ENCODE results near the gene ERCC1. TPM values are rescaled to one million over a fixed set of nuclear protein-coding genes. Genes with fewer than 3 reads are reported as not detected.
A peak's percentile ranks its signal among the peaks of the same experiment; 100 is the strongest.

Gene ERCC1
- total RNA-seq, 1 experiment from 2014 or later = 103 TPM

DNA sequence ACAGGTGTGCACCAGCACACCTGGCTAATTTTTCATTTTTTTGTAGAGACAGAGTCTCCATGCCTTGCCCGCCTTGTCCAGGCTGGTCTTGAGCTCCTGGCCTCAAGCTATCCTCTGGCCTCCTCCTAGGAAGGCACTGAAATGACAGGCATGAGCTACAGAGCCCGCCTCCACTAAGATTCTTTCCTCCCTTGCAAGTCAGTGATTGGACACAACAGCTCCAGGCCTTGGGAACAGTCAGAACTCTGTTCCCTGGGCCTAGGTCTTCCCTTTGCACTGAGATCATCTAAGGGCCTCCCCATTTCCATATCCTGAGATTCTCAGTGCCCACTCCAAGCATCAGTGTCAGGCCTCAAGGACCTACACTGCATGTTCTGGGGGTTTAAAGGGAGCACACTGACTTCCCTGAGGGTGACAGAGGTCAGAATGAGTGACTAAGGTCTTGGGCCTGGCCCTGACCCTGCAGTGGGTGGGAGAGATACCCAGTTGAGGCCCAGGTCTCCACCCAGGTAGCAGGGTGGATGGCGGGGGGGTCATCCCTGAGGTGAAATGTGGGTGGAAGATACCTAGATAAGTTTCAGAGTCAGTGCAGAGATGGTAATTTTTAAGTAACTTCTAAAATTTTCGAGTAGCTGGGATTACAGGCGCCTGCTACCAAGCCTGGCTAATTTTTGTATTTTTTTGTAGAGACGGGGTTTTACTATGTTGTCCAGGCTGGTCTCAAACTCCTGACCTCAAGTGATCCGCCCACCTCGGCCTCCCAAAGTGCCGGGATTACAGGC, 17.3 kb upstream of the ERCC1 start:
- CTCF ChIA-PET = interaction anchor here (0.6 to 6.9 kb wide), 8 partner anchors 10 to 118 kb away, joined by 3 to 189 read pairs (median 4); partner anchors contain the start of gene FOSB
- BruUV-seq (replicated peaks) = no TSS peak
- Histone ChIP-seq H3K27ac (ENCODE audit: low read depth, low read length) (peak overlapping the region; percentile 81), H3K9me2 (ENCODE audit: insufficient read depth) (no peaks in the 10 kb centered on the region), H3K4me2 (ENCODE audit: low read length) (peak overlapping the region; percentile 86), H3K9me3 (ENCODE audit: control insufficient read depth in 1 of 2, insufficient read depth in 1 of 2, low read depth in 1 of 2, low read length in 2 of 2) (no peaks in the 10 kb centered on the region), H3K9ac (ENCODE audit: low read length) (peak overlapping the region; percentile 72), H3K36me3 (ENCODE audit: control insufficient read depth in 1 of 2, insufficient read depth in 2 of 2, low read length in 2 of 2) (no peaks in the 10 kb centered on the region), H4K20me1 (ENCODE audit: insufficient read depth) (no peaks in the 10 kb centered on the region), H3K4me3 (replicated peaks in 1 of 2; ENCODE audit: low read depth in 1 of 2, low read length in 2 of 2) (no peak overlapping the region), H2AFZ (ENCODE audit: low read depth, low read length, poor library complexity, severe bottlenecking) (no peak overlapping the region), H3K27me3 (ENCODE audit: insufficient read depth, low read length) (no peaks in the 10 kb centered on the region), H3K4me1 (ENCODE audit: control insufficient read depth in 1 of 2, insufficient read depth in 2 of 2, low read length in 2 of 2) (peaks cover 25 to 50% of the 10 kb centered on the region in 2 experiments), H3K79me2 (ENCODE audit: insufficient read depth, low read length) (no peaks in the 10 kb centered on the region)
- intact Hi-C loops (cut with micrococcal nuclease) = no loop called here
- RAD21 ChIA-PET (ENCODE audit: low non-redundant PET in 1 of 2, low total read pairs in 2 of 2, uncharacterized antibody in 2 of 2, unreplicated experiment in 2 of 2) = interaction anchor here (1.0 to 2.5 kb wide), 3 partner anchors 36 to 38 kb away, joined by 6 to 40 read pairs (median 31); no protein-coding TSS in a partner anchor
- POLR2A ChIA-PET = interaction anchor here (0.8 to 3.1 kb wide), 8 partner anchors 15 to 174 kb away, joined by 3 to 27 read pairs (median 4); partner anchors contain the start of genes ERCC1, FOSB and PPP1R13L
- ATAC-seq = peak; percentile 27; the same call in 1 of the 2 replicates
- DNase-seq (ENCODE audit: low read depth, low spot score) = no peak
- TF ChIP-seq, protein P1, sequence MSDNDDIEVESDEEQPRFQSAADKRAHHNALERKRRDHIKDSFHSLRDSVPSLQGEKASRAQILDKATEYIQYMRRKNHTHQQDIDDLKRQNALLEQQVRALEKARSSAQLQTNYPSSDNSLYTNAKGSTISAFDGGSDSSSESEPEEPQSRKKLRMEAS (IDR thresholded peaks at IDR 0.05) = no peak
- TF ChIP-seq CEBPB (IDR thresholded peaks at IDR 0.05; ENCODE audit: low read depth) = no peak
- no peak for TF ChIP-seq EGR1 (IDR thresholded peaks at IDR 0.05; ENCODE audit: low read depth)
- TF ChIP-seq POLR2AphosphoS5 (IDR thresholded peaks at IDR 0.05; ENCODE audit: low read depth, low read length) = no peak
- TF ChIP-seq, protein P2, sequence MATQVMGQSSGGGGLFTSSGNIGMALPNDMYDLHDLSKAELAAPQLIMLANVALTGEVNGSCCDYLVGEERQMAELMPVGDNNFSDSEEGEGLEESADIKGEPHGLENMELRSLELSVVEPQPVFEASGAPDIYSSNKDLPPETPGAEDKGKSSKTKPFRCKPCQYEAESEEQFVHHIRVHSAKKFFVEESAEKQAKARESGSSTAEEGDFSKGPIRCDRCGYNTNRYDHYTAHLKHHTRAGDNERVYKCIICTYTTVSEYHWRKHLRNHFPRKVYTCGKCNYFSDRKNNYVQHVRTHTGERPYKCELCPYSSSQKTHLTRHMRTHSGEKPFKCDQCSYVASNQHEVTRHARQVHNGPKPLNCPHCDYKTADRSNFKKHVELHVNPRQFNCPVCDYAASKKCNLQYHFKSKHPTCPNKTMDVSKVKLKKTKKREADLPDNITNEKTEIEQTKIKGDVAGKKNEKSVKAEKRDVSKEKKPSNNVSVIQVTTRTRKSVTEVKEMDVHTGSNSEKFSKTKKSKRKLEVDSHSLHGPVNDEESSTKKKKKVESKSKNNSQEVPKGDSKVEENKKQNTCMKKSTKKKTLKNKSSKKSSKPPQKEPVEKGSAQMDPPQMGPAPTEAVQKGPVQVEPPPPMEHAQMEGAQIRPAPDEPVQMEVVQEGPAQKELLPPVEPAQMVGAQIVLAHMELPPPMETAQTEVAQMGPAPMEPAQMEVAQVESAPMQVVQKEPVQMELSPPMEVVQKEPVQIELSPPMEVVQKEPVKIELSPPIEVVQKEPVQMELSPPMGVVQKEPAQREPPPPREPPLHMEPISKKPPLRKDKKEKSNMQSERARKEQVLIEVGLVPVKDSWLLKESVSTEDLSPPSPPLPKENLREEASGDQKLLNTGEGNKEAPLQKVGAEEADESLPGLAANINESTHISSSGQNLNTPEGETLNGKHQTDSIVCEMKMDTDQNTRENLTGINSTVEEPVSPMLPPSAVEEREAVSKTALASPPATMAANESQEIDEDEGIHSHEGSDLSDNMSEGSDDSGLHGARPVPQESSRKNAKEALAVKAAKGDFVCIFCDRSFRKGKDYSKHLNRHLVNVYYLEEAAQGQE (IDR thresholded peaks at IDR 0.05; ENCODE audit: low read depth) = no peak
- TF ChIP-seq JUND (IDR thresholded peaks at IDR 0.05) = no peak
- no peak for TF ChIP-seq TCF7L2 (IDR thresholded peaks at IDR 0.05; ENCODE audit: borderline replicate concordance, extremely low read depth, insufficient read depth, insufficient read length)
- no peak for TF ChIP-seq POLR2A (IDR thresholded peaks at IDR 0.05; ENCODE audit: borderline replicate concordance, extremely low read depth, insufficient read depth, insufficient read length)
- no peak for TF ChIP-seq RAD21 (IDR thresholded peaks at IDR 0.05; ENCODE audit: low read depth)
- TF ChIP-seq ZFX (IDR thresholded peaks at IDR 0.05) = no peak
